GM23338 (cell line): ENCODE data around the gene DHX8.

Experiments
- CREB1 ChIP-seq: fragments of 250-450 bp; sonication (Bioruptor Pico); IDR thresholded peaks from 2 replicates; pipeline ENCODE4 v1.5.0; 2020; ENCODE audit warnings: low read depth, mild to moderate bottlenecking, moderate library complexity
- CTCF ChIP-seq, 2 experiments: fragments of 200-600 bp in 1 of 2; sonication (generic) in 1 of 2; conservative IDR thresholded peaks; 2 replicates each; pipeline versions ENCODE4 v1.5.1 to v1.6.1; 2016 to 2017; ENCODE audit warnings: antibody characterized with exemption in 2 of 2, low read depth in 2 of 2, mild to moderate bottlenecking in 2 of 2, moderate library complexity in 1 of 2
- EZH2 ChIP-seq: fragments of 200-600 bp; sonication (generic); IDR thresholded peaks from one replicate; pipeline ENCODE4 v1.8.0; 2017; ENCODE audit warnings: antibody characterized with exemption, mild to moderate bottlenecking, low read depth; ENCODE audit not compliant: unreplicated experiment
- EZH2phosphoT487 ChIP-seq: fragments of 200-600 bp; sonication (generic); IDR thresholded peaks from one replicate; pipeline ENCODE4 v1.8.1; 2018; ENCODE audit warnings: antibody characterized with exemption; ENCODE audit not compliant: unreplicated experiment
- JUNB ChIP-seq: IDR thresholded peaks from one replicate; pipeline ENCODE4 v1.6.1; 2016; ENCODE audit warnings: antibody characterized with exemption; ENCODE audit not compliant: unreplicated experiment
- NANOG ChIP-seq: IDR thresholded peaks from 2 replicates; pipeline ENCODE4 v1.6.1; 2016; ENCODE audit warnings: antibody characterized with exemption, borderline replicate concordance
- POLR2AphosphoS5 ChIP-seq: IDR thresholded peaks from 2 replicates; pipeline ENCODE4 v1.6.1; 2016; ENCODE audit warnings: antibody characterized with exemption, low read depth
- REST ChIP-seq: IDR thresholded peaks from one replicate; pipeline ENCODE4 v1.6.1; 2018; ENCODE audit warnings: antibody characterized with exemption; ENCODE audit not compliant: unreplicated experiment
- STAT1 ChIP-seq: IDR thresholded peaks from one replicate; pipeline ENCODE4 v1.6.1; 2016; ENCODE audit warnings: antibody characterized with exemption; ENCODE audit not compliant: unreplicated experiment
- ZNF114 ChIP-seq: fragments of 250-450 bp; sonication (Bioruptor Pico); IDR thresholded peaks from 2 replicates; pipeline ENCODE4 v1.5.0; 2020; ENCODE audit warnings: mild to moderate bottlenecking, moderate library complexity
- ZNF331 ChIP-seq: fragments of 250-450 bp; sonication (Bioruptor Pico); IDR thresholded peaks from 2 replicates; pipeline ENCODE4 v1.5.0; 2020; ENCODE audit warnings: low read depth, mild to moderate bottlenecking, moderate library complexity
- ZNF462 ChIP-seq: fragments of 250-450 bp; sonication (Bioruptor Pico); IDR thresholded peaks from 2 replicates; pipeline ENCODE4 v1.5.0; 2020; ENCODE audit warnings: mild to moderate bottlenecking, moderate library complexity
- TF ChIP-seq, protein P1 (sequence below): IDR thresholded peaks from 2 replicates; pipeline ENCODE4 v1.6.1; 2016; ENCODE audit warnings: antibody characterized with exemption

DNA sequence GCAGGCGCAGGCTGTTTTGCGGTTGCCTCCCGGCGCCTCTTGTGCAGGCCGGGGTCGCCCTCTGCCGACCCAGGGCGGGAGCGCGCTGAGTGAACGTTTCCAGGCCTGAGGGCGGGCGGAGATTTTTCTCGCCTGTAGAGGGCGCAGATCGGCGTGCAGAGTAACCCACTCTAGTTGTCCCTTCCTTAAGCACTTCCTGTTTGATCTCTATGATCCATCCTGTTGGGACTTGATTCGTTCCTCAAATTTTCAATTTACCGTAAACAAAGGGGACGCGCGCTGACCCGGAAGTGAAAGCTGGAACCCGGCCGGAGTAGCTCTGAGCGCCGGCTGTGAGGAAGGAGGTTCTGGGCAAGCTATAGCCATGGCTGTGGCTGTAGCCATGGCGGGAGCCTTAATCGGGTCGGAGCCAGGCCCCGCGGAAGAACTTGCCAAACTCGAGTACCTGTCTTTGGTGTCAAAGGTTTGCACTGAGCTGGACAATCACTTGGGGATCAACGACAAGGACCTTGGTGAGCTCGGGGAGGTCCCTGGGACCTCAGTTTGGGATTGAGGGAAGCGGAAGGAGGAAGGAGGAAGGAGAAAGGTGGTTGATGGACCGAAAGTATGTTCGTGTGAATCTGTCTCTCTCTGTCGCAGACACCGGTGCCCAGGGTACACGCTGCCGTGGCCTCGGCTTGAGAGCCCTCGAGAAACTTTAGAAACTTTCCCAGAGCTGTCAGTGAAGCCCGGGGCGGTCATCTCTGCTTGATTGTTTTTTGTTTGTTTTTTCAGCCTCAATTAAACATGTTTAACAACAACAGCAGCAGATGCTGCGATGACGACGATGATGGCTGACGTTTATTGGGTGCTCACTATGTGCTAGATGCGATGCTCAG, at the start of gene DHX8:
- TF ChIP-seq CTCF (conservative IDR thresholded peaks at IDR 0.05; ENCODE audit: low read depth in 2 of 2), result peak; percentile 100
- peak; percentile 78 for TF ChIP-seq POLR2AphosphoS5
- peak; percentile 66 for TF ChIP-seq CREB1 (CRISPR knock-in tag)
- no peak for TF ChIP-seq EZH2
- TF ChIP-seq REST, result no peak
- no peak for TF ChIP-seq JUNB
- TF ChIP-seq NANOG, result peak; percentile 89
- TF ChIP-seq EZH2phosphoT487, result no peak
- no peak for TF ChIP-seq ZNF114 (CRISPR knock-in tag)
- TF ChIP-seq STAT1, result no peak
- TF ChIP-seq, protein P1, sequence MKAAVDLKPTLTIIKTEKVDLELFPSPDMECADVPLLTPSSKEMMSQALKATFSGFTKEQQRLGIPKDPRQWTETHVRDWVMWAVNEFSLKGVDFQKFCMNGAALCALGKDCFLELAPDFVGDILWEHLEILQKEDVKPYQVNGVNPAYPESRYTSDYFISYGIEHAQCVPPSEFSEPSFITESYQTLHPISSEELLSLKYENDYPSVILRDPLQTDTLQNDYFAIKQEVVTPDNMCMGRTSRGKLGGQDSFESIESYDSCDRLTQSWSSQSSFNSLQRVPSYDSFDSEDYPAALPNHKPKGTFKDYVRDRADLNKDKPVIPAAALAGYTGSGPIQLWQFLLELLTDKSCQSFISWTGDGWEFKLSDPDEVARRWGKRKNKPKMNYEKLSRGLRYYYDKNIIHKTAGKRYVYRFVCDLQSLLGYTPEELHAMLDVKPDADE, result peak; percentile 95
- no peak for TF ChIP-seq ZNF331
- no peak for TF ChIP-seq ZNF462 (CRISPR knock-in tag)
